ACC112 (cell line): ENCODE data around the gene ALKBH4.
"Not testable (repeated sequence)": the region's sequence is repeated elsewhere in the genome, so short reads cannot be mapped to it uniquely, and the experiment has no call there.

Experiments used
- H2AFZ ChIP-seq: fragments of 200-600 bp; sonication (generic); one replicate; pipeline ENCODE4 v1.6.0; 2017; ENCODE audit warnings: antibody characterized with exemption, low read length; ENCODE audit not compliant: unreplicated experiment
- H3K27ac ChIP-seq: fragments of 200-600 bp; sonication (generic); 2 replicates; pipeline ENCODE4 v1.5.1; 2014; ENCODE audit warnings: low read depth, mild to moderate bottlenecking, antibody characterized with exemption, low read length, moderate library complexity
- H3K27me3 ChIP-seq: fragments of 200-600 bp; sonication (generic); 2 replicates; pipeline ENCODE4 v1.6.1; 2014; ENCODE audit warnings: mild to moderate bottlenecking, antibody characterized with exemption, low read length, moderate library complexity, mixed read lengths; ENCODE audit not compliant: insufficient read depth
- H3K36me3 ChIP-seq: fragments of 200-600 bp; sonication (generic); 2 replicates; pipeline ENCODE4 v1.6.1; 2016; ENCODE audit warnings: mild to moderate bottlenecking, antibody characterized with exemption, low read length, moderate library complexity, mixed read lengths; ENCODE audit not compliant: insufficient read depth
- H3K4me1 ChIP-seq: fragments of 200-600 bp; sonication (generic); one replicate; pipeline ENCODE4 v1.6.1; 2016; ENCODE audit warnings: low read length, mixed read lengths; ENCODE audit not compliant: insufficient read depth, unreplicated experiment, control insufficient read depth
- H3K4me3 ChIP-seq: fragments of 200-600 bp; sonication (generic); 2 replicates; pipeline ENCODE4 v1.5.1; 2014; ENCODE audit warnings: mild to moderate bottlenecking, low read depth, low read length
- H3K79me2 ChIP-seq: fragments of 200-600 bp; sonication (generic); one replicate; pipeline ENCODE4 v1.6.0; 2016; ENCODE audit warnings: low read length; ENCODE audit not compliant: control insufficient read depth, unreplicated experiment, insufficient read depth

ALKBH4 gene

DNA sequence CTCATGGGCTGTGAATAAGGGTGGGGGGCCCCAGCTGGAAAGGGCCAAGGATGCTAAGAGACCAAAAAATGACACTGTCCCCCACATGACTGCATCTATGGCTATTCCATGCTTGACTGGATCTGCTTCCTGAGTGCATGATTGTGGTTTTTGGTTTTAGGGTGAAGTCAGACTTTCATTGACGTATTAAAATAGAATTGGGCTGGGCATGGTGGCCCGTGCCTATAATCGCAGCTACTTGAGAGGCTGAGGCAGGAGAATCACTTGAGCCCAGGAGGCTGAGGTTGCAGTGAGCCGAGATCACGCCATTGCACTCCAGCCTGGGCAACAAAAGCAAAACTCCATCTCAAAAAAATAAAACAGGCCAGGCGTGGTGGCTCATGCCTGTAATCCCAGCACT, 56.1 kb downstream of the ALKBH4 start:
- not testable (repeated sequence) for H3K27ac ChIP-seq, H3K27me3 ChIP-seq, H3K79me2 ChIP-seq, H2AFZ ChIP-seq, H3K4me3 ChIP-seq, H3K4me1 ChIP-seq
- peaks cover 17% of the 10 kb centered on the region; the same call in 1 of the 2 replicates for H3K36me3 ChIP-seq

DNA sequence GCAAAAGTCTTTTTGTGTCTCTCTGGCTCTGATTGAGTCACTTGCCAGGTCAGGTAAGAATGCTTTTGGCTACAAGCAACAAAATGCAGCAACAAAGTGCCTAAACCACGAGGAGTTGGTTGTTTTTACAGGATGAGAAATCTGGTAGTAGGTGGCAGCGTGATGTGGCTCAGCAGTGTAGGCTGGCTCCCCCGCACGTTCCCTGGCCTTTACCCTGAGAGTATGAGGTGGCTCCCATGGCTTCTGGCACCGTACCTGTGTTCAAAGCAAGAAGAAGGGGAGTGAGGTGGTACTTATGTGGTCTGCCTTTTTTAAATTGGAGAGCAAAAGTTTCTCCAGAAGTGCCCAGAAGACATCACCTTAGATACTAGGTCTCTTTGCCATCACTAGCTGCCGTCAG, 56.8 kb downstream of the ALKBH4 start:
- Histone ChIP-seq H3K36me3 (peaks cover 17% of the 10 kb centered on the region; the same call in 1 of the 2 replicates), H3K27ac (no peak overlapping the region), H3K27me3 (no peaks in the 10 kb centered on the region), H3K4me1 (no peaks in the 10 kb centered on the region), H3K79me2 (no peaks in the 10 kb centered on the region), H3K4me3 (no peak overlapping the region), H2AFZ (no peak overlapping the region)
